K562 (cell line): ENCODE data around the gene CDR2L. TPM values are rescaled to one million over a fixed set of nuclear protein-coding genes. Genes with fewer than 3 reads are reported as not detected.
A peak's percentile ranks its signal among the peaks of the same experiment; 100 is the strongest.

Experiments
- ATAC-seq: fragments of 200-7000 bp; cut with Tn5 transposase; 3 replicates; pipeline ENCODE4 v1.9.1; 2020; ENCODE audit warnings: moderate library complexity
- BruUV-seq: library from RNA; stranded (reverse); fragments of 400-500 nt; replicated peaks from 2 replicates; lab custom pipeline; 2021; lab: Mats Ljungman, UMichigan
- CTCF ChIA-PET: fragments of 300-600 bp; formaldehyde crosslinking; extraction: SDS; loops from one replicate; lab custom pipeline; 2021; ENCODE audit warnings: low intra/inter-chr PET ratio; lab: Yijun Ruan, JAX
- POLR2A ChIA-PET: fragments of 300-600, 350-650 bp; sonication (Branson Sonifier 250); formaldehyde crosslinking; extraction: SDS; loops from one replicate; lab custom pipeline; 2021; ENCODE audit warnings: antibody characterized with exemption, inconsistent platforms; lab: Yijun Ruan, JAX
- DNase-seq, 4 experiments: peaks; one replicate each; pipeline versions ENCODE4 v3.0.0 to v3.0.0-alpha.2; 2011 to 2018; ENCODE audit warnings: low spot score in 3 of 4, mixed read lengths in 3 of 4; ENCODE audit errors: extremely low read depth in 1 of 4
- FAIRE-seq: peaks from 2 replicates; lab custom pipeline; 2011; peaks lifted over from hg19 to GRCh38; lab: Jason Lieb, UNC
- H2AFZ ChIP-seq: 2 replicates; pipeline ENCODE4 v1.6.0; 2011; ENCODE audit warnings: low read depth, low read length, control low read depth, inconsistent platforms
- H3K27ac ChIP-seq: fragments of 200-600 bp; 3 replicates; pipeline ENCODE4 v1.8.0; 2011; ENCODE audit warnings: low read depth, mild to moderate bottlenecking, control low read depth, inconsistent platforms, low read length, moderate library complexity, mixed read lengths; ENCODE audit errors: extremely low read depth
- H3K27me3 ChIP-seq, 2 experiments: fragments of 300-600 bp in 1 of 2; 2 replicates in 1 of 2; 3 replicates in 1 of 2; pipeline versions ENCODE4 v1.6.0 to v1.8.0; 2011; ENCODE audit warnings: inconsistent platforms in 2 of 2, low read length in 2 of 2, mild to moderate bottlenecking in 1 of 2, mixed read lengths in 1 of 2, moderate library complexity in 1 of 2; ENCODE audit not compliant: control insufficient read depth in 2 of 2, insufficient read depth in 2 of 2
- H3K36me3 ChIP-seq: fragments of 300-600 bp; 3 replicates; pipeline ENCODE4 v1.8.0; 2011; ENCODE audit warnings: mild to moderate bottlenecking, low read length, inconsistent platforms; ENCODE audit not compliant: control insufficient read depth, insufficient read depth
- H3K4me1 ChIP-seq, 2 experiments: fragments of 200-600 bp in 1 of 2; replicated peaks in 1 of 2; 2 replicates in 1 of 2; 3 replicates in 1 of 2; pipeline versions ENCODE4 v1.5.1 to v1.8.0; 2011; ENCODE audit warnings: inconsistent platforms in 2 of 2, low read length in 2 of 2, mild to moderate bottlenecking in 1 of 2, mixed read lengths in 1 of 2, moderate library complexity in 1 of 2; ENCODE audit not compliant: control insufficient read depth in 2 of 2, insufficient read depth in 2 of 2
- H3K4me2 ChIP-seq: 2 replicates; pipeline ENCODE4 v1.6.1; 2011; ENCODE audit warnings: low read length, control low read depth, inconsistent platforms, mixed read lengths; ENCODE audit not compliant: insufficient read depth
- H3K4me3 ChIP-seq: fragments of 200-600 bp; sonication (generic), shearing (Covaris generic); 2 replicates; pipeline ENCODE4 v1.5.1; 2016; ENCODE audit warnings: control low read depth, inconsistent platforms
- H3K79me2 ChIP-seq: fragments of 200-600 bp; 3 replicates; pipeline ENCODE4 v1.8.0; 2011; ENCODE audit warnings: low read length, inconsistent platforms; ENCODE audit not compliant: control insufficient read depth, insufficient read depth
- H3K9ac ChIP-seq, 2 experiments: 2 replicates each; pipeline versions ENCODE4 v1.6.0 to v1.6.1; 2011; ENCODE audit warnings: low read depth in 2 of 2, low read length in 2 of 2, control low read depth in 1 of 2, inconsistent platforms in 1 of 2, mild to moderate bottlenecking in 1 of 2, mixed read lengths in 1 of 2; ENCODE audit not compliant: insufficient read depth in 1 of 2
- H3K9me1 ChIP-seq: one replicate; pipeline ENCODE4 v1.6.0; 2011; ENCODE audit warnings: inconsistent platforms, mild to moderate bottlenecking, low read length, moderate library complexity; ENCODE audit not compliant: control insufficient read depth, insufficient read depth
- H3K9me3 ChIP-seq: replicated peaks from 2 replicates; pipeline ENCODE4 v1.5.1; 2011; ENCODE audit warnings: low read depth, low read length, inconsistent platforms; ENCODE audit not compliant: control insufficient read depth, insufficient read depth
- H4K20me1 ChIP-seq: replicated peaks from 2 replicates; pipeline ENCODE4 v1.6.1; 2011; ENCODE audit warnings: low read length, inconsistent platforms, mixed read lengths; ENCODE audit not compliant: control insufficient read depth, insufficient read depth
- JUND ChIP-seq, 2 experiments: IDR thresholded peaks; 2 replicates in 1 of 2; 3 replicates in 1 of 2; pipeline ENCODE4 v1.6.1; 2011; ENCODE audit warnings: borderline replicate concordance in 2 of 2, low read depth in 2 of 2, low read length in 2 of 2, improper control_type of control experiment in 1 of 2, missing biosample characterization in 1 of 2, missing genetic modification characterization in 1 of 2, missing genetic modification reagents in 1 of 2
- LCOR ChIP-seq: sonication (generic); formaldehyde crosslinking; IDR thresholded peaks from 2 replicates; pipeline ENCODE4 v1.8.0; 2022; ENCODE audit warnings: mild to moderate bottlenecking, missing genetic modification reagents
- RAD21 ChIP-seq, 2 experiments: fragments of 250-450 bp in 1 of 2; fragments of 450-650 bp in 1 of 2; sonication (Bioruptor Pico) in 1 of 2; formaldehyde crosslinking in 1 of 2; IDR thresholded peaks in 1 of 2; conservative IDR thresholded peaks in 1 of 2; 2 replicates each; pipeline versions ENCODE4 v1.4.0 to v1.8.0; 2020 to 2022; ENCODE audit warnings: mild to moderate bottlenecking in 2 of 2, moderate library complexity in 1 of 2
- ZNF764 ChIP-seq: fragments of 250-450 bp; sonication (Bioruptor Pico); IDR thresholded peaks from 2 replicates; pipeline ENCODE4 v1.4.0; 2020; ENCODE audit warnings: low read depth, mild to moderate bottlenecking, moderate library complexity
- WGBS: fragments of 100-300 bp; shearing (Covaris generic); methylation state at CpG from one replicate; pipeline ENCODE4 v1.1.6; 2016; ENCODE audit warnings: low coverage, mixed read lengths; ENCODE audit not compliant: insufficient coverage; ENCODE audit errors: missing lambda C conversion rate; 5-methylcytosine and 5-hydroxymethylcytosine counted together
- in situ Hi-C: fragments of 300-500 bp; cut with MboI; formaldehyde crosslinking; loops from 4 replicates; pipeline ENCODE4 v1.15.0; 2018; ENCODE audit warnings: inconsistent platforms, mixed read lengths
- intact Hi-C: fragments of 100-400 bp; cut with micrococcal nuclease; formaldehyde crosslinking; loops from 2 replicates; pipeline ENCODE4 v1.14.2; 2022
- polyA plus RNA-seq, 8 experiments: library from polyadenylated mRNA; depleted of rRNA in 4 of 8; stranded (reverse) in 5 of 8; unstranded in 3 of 8; fragments of >200 nt; fragmentation: Nextera tagmentation in 2 of 8; fragmentation: Illumina TruSeq in 1 of 8; extraction: Ambion mirVana in 2 of 8; extraction: Trizol in 1 of 8; gene quantifications; 2 replicates each; pipeline versions ENCODE4 v1.2.1 to v1.2.3, GENCODE V29; 2011 to 2014; ENCODE audit warnings: inconsistent platforms in 1 of 8, missing spikeins in 1 of 8
- total RNA-seq, 7 experiments: library from RNA; depleted of rRNA in 6 of 7; stranded (reverse); fragments of >200 nt in 6 of 7; fragmentation: Illumina TruSeq in 2 of 7; extraction: Trizol in 2 of 7; gene quantifications; 2 replicates each; pipeline versions ENCODE4 v1.2.1 to v1.2.3, GENCODE V29; 2011 to 2021; ENCODE audit warnings: low replicate concordance in 1 of 7
- TF ChIP-seq, protein P1 (sequence below), 2 experiments: fragments of 450-650 bp; formaldehyde crosslinking in 1 of 2; IDR thresholded peaks; 2 replicates each; pipeline versions ENCODE4 v1.4.0 to v1.6.1; 2014 to 2020; ENCODE audit warnings: mild to moderate bottlenecking in 2 of 2, borderline replicate concordance in 1 of 2, low read depth in 1 of 2
- TF ChIP-seq, protein P2 (sequence below): sonication (generic); formaldehyde crosslinking; IDR thresholded peaks from 2 replicates; pipeline ENCODE4 v1.9.0; 2022; ENCODE audit warnings: mild to moderate bottlenecking, missing genetic modification reagents
- TF ChIP-seq, protein P3 (sequence below), 2 experiments: fragments of 450-650 bp in 1 of 2; sonication (generic) in 1 of 2; formaldehyde crosslinking in 1 of 2; IDR thresholded peaks in 1 of 2; conservative IDR thresholded peaks in 1 of 2; 2 replicates each; pipeline versions ENCODE4 v1.6.1 to v1.8.1; 2016 to 2023; ENCODE audit warnings: mild to moderate bottlenecking in 2 of 2, moderate library complexity in 2 of 2, inconsistent platforms in 1 of 2, missing genetic modification reagents in 1 of 2

Gene CDR2L
- total and polyA plus RNA-seq, 9 of the 15 experiments (the other 6 are each of a cell fraction or from before 2014, with no cell fraction given): 2.7 to 16.0 (median 7.3) TPM

GRCh38 chr17:75010683-75011400 lies 23.4 kb downstream of the CDR2L start:
- Histone ChIP-seq H3K9ac (no peak overlapping the region), H3K9me1 (peaks cover 3% of the 10 kb centered on the region), H2AFZ (peak overlapping the region; percentile 83), H3K4me1 (peaks cover 18 to 20% of the 10 kb centered on the region in 2 experiments; a peak in 4 of 5 replicates), H3K36me3 (peaks cover 9% of the 10 kb centered on the region; the same call in 1 of the 3 replicates), H3K4me2 (no peak overlapping the region), H3K9me3 (no peaks in the 10 kb centered on the region), H4K20me1 (no peaks in the 10 kb centered on the region), H3K79me2 (peaks cover 27% of the 10 kb centered on the region), H3K27me3 (no peaks in the 10 kb centered on the region), H3K27ac (no peak overlapping the region), H3K4me3 (no peak overlapping the region)
- no peak for FAIRE-seq
- no peak for ATAC-seq
- peak; percentile 17 to 49 (median 22) for DNase-seq
- CTCF ChIA-PET: interaction anchor here (1.1 to 1.9 kb wide), 4 partner anchors 23 to 191 kb away, joined by 3 to 8 read pairs (median 4); no protein-coding TSS in a partner anchor
- in situ Hi-C loops (no loop called here), intact Hi-C loops (no loop called here)
- 64% methylated on average over 6 of the region's 8 CpGs for WGBS
- POLR2A ChIA-PET: interaction anchor here (0.7 to 4.7 kb wide), 17 partner anchors 8 to 161 kb away, joined by 3 to 26 read pairs (median 6); partner anchors contain the start of gene CDR2L
- BruUV-seq: no TSS peak
- TF ChIP-seq RAD21 (CRISPR knock-in tag; conservative IDR thresholded peaks at IDR 0.05 in 1 of 2, IDR thresholded peaks at IDR 0.05 in 1 of 2) (peak in 1 of 2 experiments; percentile 33; a peak in 2 of 4 replicates), JUND (IDR thresholded peaks at IDR 0.05; ENCODE audit: borderline replicate concordance, low read depth, low read length) (0 out of 2 replicates have a peak, but pooled peaks have one; percentile 25), JUND (tag; IDR thresholded peaks at IDR 0.05; ENCODE audit: borderline replicate concordance, low read depth, low read length) (peak; percentile 36; the same call in 2 of the 3 replicates), LCOR (CRISPR knock-in tag) (no peak), ZNF764 (no peak)
- TF ChIP-seq, protein P1, sequence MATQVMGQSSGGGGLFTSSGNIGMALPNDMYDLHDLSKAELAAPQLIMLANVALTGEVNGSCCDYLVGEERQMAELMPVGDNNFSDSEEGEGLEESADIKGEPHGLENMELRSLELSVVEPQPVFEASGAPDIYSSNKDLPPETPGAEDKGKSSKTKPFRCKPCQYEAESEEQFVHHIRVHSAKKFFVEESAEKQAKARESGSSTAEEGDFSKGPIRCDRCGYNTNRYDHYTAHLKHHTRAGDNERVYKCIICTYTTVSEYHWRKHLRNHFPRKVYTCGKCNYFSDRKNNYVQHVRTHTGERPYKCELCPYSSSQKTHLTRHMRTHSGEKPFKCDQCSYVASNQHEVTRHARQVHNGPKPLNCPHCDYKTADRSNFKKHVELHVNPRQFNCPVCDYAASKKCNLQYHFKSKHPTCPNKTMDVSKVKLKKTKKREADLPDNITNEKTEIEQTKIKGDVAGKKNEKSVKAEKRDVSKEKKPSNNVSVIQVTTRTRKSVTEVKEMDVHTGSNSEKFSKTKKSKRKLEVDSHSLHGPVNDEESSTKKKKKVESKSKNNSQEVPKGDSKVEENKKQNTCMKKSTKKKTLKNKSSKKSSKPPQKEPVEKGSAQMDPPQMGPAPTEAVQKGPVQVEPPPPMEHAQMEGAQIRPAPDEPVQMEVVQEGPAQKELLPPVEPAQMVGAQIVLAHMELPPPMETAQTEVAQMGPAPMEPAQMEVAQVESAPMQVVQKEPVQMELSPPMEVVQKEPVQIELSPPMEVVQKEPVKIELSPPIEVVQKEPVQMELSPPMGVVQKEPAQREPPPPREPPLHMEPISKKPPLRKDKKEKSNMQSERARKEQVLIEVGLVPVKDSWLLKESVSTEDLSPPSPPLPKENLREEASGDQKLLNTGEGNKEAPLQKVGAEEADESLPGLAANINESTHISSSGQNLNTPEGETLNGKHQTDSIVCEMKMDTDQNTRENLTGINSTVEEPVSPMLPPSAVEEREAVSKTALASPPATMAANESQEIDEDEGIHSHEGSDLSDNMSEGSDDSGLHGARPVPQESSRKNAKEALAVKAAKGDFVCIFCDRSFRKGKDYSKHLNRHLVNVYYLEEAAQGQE (IDR thresholded peaks at IDR 0.05; ENCODE audit: borderline replicate concordance): peak; percentile 25; the same call in 1 of the 2 replicates
- TF ChIP-seq, protein P1 (CRISPR knock-in tag; IDR thresholded peaks at IDR 0.05; ENCODE audit: low read depth): no peak
- TF ChIP-seq, protein P2, sequence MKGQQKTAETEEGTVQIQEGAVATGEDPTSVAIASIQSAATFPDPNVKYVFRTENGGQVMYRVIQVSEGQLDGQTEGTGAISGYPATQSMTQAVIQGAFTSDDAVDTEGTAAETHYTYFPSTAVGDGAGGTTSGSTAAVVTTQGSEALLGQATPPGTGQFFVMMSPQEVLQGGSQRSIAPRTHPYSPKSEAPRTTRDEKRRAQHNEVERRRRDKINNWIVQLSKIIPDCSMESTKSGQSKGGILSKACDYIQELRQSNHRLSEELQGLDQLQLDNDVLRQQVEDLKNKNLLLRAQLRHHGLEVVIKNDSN: peak; percentile 50
- TF ChIP-seq, protein P3, sequence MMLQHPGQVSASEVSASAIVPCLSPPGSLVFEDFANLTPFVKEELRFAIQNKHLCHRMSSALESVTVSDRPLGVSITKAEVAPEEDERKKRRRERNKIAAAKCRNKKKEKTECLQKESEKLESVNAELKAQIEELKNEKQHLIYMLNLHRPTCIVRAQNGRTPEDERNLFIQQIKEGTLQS (IDR thresholded peaks at IDR 0.05): peak; percentile 68
- TF ChIP-seq, protein P3 (CRISPR knock-in tag; conservative IDR thresholded peaks at IDR 0.05): no peak
